ENCODE results near the gene SLC16A14. TPM values are rescaled to one million over a fixed set of nuclear protein-coding genes. Genes with fewer than 3 reads are reported as not detected.

Gene SLC16A14
- polyA plus RNA-seq, 1 donor from 2014 or later = 128 TPM

DNA sequence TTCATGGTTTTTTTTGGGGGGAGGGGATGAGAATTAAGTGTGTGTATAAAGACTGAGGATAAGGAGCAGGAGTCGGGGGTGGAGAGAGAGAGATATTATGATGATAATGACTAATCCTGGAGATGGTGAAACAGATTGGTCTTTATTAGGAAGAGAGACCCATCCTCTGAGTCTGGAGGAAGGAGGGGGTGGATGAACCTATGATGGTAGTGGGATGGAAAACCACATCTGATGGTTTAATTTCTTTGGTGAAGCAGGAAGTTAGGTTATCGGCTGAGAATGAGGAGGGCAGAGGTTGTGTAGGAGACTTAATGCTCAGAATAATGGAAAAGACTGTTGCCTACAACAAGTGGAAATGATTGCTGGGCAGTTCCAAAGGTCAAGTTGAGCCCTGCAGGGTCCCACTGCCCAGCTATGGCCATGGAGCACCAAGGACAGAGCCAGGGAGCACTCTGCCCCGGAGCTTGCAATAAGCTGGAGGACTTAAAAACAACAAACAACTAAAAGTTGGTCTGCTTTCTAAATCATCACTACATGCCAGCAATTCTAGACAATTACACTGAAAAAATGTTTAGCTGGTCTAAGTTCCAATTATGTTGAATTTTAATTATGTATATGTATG is 7.9 kb downstream of the SLC16A14 start:
- H3K27me3 ChIP-seq (ENCODE audit: insufficient read depth, low read depth, low read length) = no peaks in the 10 kb centered on the region
- H3K36me3 ChIP-seq (ENCODE audit: insufficient read depth, low read length) = peaks cover 3% of the 10 kb centered on the region
- no peak overlapping the region for H3K9ac ChIP-seq (ENCODE audit: low read length)
- H3K27ac ChIP-seq (ENCODE audit: low read length) = no peak overlapping the region
- H3K4me3 ChIP-seq (ENCODE audit: low read length) = no peak overlapping the region
- H3K9me3 ChIP-seq (ENCODE audit: low read length) = no peaks in the 10 kb centered on the region
- no peak for TF ChIP-seq SMC3 (conservative IDR thresholded peaks at IDR 0.05; ENCODE audit: poor library complexity)
- no peak for TF ChIP-seq EP300 (conservative IDR thresholded peaks at IDR 0.05; ENCODE audit: poor library complexity, severe bottlenecking)
- no peak for TF ChIP-seq RAD21 (conservative IDR thresholded peaks at IDR 0.05)
- TF ChIP-seq EZH2 (IDR thresholded peaks at IDR 0.05; ENCODE audit: borderline replicate concordance, insufficient read depth, low read length, poor library complexity, severe bottlenecking) = no peak
- TF ChIP-seq, protein P1, sequence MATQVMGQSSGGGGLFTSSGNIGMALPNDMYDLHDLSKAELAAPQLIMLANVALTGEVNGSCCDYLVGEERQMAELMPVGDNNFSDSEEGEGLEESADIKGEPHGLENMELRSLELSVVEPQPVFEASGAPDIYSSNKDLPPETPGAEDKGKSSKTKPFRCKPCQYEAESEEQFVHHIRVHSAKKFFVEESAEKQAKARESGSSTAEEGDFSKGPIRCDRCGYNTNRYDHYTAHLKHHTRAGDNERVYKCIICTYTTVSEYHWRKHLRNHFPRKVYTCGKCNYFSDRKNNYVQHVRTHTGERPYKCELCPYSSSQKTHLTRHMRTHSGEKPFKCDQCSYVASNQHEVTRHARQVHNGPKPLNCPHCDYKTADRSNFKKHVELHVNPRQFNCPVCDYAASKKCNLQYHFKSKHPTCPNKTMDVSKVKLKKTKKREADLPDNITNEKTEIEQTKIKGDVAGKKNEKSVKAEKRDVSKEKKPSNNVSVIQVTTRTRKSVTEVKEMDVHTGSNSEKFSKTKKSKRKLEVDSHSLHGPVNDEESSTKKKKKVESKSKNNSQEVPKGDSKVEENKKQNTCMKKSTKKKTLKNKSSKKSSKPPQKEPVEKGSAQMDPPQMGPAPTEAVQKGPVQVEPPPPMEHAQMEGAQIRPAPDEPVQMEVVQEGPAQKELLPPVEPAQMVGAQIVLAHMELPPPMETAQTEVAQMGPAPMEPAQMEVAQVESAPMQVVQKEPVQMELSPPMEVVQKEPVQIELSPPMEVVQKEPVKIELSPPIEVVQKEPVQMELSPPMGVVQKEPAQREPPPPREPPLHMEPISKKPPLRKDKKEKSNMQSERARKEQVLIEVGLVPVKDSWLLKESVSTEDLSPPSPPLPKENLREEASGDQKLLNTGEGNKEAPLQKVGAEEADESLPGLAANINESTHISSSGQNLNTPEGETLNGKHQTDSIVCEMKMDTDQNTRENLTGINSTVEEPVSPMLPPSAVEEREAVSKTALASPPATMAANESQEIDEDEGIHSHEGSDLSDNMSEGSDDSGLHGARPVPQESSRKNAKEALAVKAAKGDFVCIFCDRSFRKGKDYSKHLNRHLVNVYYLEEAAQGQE (IDR thresholded peaks at IDR 0.05; ENCODE audit: borderline replicate concordance) = no peak
- TF ChIP-seq MXI1 (conservative IDR thresholded peaks at IDR 0.05; ENCODE audit: poor library complexity, severe bottlenecking) = no peak
- TF ChIP-seq TAF1 (IDR thresholded peaks at IDR 0.05; ENCODE audit: low read depth) = no peak
- TF ChIP-seq, protein P2, sequence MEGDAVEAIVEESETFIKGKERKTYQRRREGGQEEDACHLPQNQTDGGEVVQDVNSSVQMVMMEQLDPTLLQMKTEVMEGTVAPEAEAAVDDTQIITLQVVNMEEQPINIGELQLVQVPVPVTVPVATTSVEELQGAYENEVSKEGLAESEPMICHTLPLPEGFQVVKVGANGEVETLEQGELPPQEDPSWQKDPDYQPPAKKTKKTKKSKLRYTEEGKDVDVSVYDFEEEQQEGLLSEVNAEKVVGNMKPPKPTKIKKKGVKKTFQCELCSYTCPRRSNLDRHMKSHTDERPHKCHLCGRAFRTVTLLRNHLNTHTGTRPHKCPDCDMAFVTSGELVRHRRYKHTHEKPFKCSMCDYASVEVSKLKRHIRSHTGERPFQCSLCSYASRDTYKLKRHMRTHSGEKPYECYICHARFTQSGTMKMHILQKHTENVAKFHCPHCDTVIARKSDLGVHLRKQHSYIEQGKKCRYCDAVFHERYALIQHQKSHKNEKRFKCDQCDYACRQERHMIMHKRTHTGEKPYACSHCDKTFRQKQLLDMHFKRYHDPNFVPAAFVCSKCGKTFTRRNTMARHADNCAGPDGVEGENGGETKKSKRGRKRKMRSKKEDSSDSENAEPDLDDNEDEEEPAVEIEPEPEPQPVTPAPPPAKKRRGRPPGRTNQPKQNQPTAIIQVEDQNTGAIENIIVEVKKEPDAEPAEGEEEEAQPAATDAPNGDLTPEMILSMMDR (IDR thresholded peaks at IDR 0.05; ENCODE audit: poor library complexity, severe bottlenecking) = no peak
- no peak for TF ChIP-seq POLR2AphosphoS5 (IDR thresholded peaks at IDR 0.05)
- no peaks in the 10 kb centered on the region for H3F3A ChIP-seq (ENCODE audit: insufficient read depth, low read length, poor library complexity, severe bottlenecking)
- H3K9me2 ChIP-seq (ENCODE audit: insufficient read depth, low read length) = no peaks in the 10 kb centered on the region
- peaks cover 30% of the 10 kb centered on the region for H3K79me2 ChIP-seq (replicated peaks; ENCODE audit: insufficient read depth, low read length)
- peaks cover 5% of the 10 kb centered on the region for H4K20me1 ChIP-seq (ENCODE audit: insufficient read depth)
- H2AFZ ChIP-seq (ENCODE audit: low read depth, low read length) = no peak overlapping the region
- no peak overlapping the region for H3K4me2 ChIP-seq (ENCODE audit: low read length)

DNA sequence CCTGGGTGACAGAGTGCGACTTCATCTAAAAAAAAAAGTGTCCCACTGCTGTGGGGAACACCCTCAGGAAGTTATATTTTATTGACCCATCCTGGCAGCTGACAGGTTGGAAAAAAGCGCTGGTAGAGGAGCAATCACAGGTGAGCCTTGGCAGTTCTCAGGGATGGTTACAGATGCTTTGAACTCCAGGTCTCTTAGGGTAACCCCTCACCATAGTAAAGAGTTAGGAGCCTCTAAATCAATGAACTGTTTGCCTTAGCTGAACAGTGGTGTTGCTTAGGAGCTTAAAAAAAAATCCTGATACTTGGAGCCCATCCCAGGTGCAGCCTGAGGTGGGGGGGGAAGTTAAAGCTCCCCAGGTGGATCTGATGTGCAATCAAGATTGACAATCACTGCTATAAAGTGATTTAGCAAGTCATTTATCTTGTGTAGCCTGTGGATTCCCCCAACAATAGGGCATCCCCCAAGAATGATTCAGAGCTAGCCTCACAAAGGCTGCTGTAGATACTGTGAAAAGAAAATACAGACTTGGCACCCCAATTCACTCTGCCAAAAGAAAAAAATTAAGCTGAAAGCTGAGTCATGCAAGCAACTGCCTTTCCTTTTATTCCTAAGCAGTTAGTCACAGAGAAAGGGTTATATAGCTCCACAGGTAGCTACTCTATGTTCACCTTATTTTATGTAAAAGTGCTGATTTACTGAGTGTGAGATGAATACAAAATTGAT is 14.8 kb downstream of the SLC16A14 start:
- Histone ChIP-seq H3K27ac (ENCODE audit: low read length) (no peak overlapping the region), H3K9ac (ENCODE audit: low read length) (no peak overlapping the region), H3K27me3 (ENCODE audit: insufficient read depth, low read depth, low read length) (no peaks in the 10 kb centered on the region), H3K36me3 (ENCODE audit: insufficient read depth, low read length) (peaks cover 5% of the 10 kb centered on the region), H3K9me3 (ENCODE audit: low read length) (no peaks in the 10 kb centered on the region), H3K4me3 (ENCODE audit: low read length) (no peak overlapping the region), H2AFZ (ENCODE audit: low read depth, low read length) (no peak overlapping the region), H3K4me2 (ENCODE audit: low read length) (no peak overlapping the region), H4K20me1 (ENCODE audit: insufficient read depth) (no peaks in the 10 kb centered on the region), H3K79me2 (replicated peaks; ENCODE audit: insufficient read depth, low read length) (no peaks in the 10 kb centered on the region), H3F3A (ENCODE audit: insufficient read depth, low read length, poor library complexity, severe bottlenecking) (no peaks in the 10 kb centered on the region), H3K9me2 (ENCODE audit: insufficient read depth, low read length) (no peaks in the 10 kb centered on the region)
- no peak for TF ChIP-seq RAD21 (conservative IDR thresholded peaks at IDR 0.05)
- no peak for TF ChIP-seq MXI1 (conservative IDR thresholded peaks at IDR 0.05; ENCODE audit: poor library complexity, severe bottlenecking)
- TF ChIP-seq, protein P2 (IDR thresholded peaks at IDR 0.05; ENCODE audit: poor library complexity, severe bottlenecking) = no peak
- TF ChIP-seq TAF1 (IDR thresholded peaks at IDR 0.05; ENCODE audit: low read depth) = no peak
- TF ChIP-seq POLR2AphosphoS5 (IDR thresholded peaks at IDR 0.05) = no peak
- TF ChIP-seq, protein P1 (IDR thresholded peaks at IDR 0.05; ENCODE audit: borderline replicate concordance) = no peak
- no peak for TF ChIP-seq EZH2 (IDR thresholded peaks at IDR 0.05; ENCODE audit: borderline replicate concordance, insufficient read depth, low read length, poor library complexity, severe bottlenecking)
- no peak for TF ChIP-seq EP300 (conservative IDR thresholded peaks at IDR 0.05; ENCODE audit: poor library complexity, severe bottlenecking)
